RKO (cell line): ENCODE data around the gene FRMD7.
"Not testable (repeated sequence)": the region's sequence is repeated elsewhere in the genome, so short reads cannot be mapped to it uniquely, and the experiment has no call there.

ENCODE experiments used
- DNase-seq: peaks from one replicate; pipeline ENCODE4 v3.0.0-alpha.2; 2016; ENCODE audit warnings: low spot score

The FRMD7 gene

DNA sequence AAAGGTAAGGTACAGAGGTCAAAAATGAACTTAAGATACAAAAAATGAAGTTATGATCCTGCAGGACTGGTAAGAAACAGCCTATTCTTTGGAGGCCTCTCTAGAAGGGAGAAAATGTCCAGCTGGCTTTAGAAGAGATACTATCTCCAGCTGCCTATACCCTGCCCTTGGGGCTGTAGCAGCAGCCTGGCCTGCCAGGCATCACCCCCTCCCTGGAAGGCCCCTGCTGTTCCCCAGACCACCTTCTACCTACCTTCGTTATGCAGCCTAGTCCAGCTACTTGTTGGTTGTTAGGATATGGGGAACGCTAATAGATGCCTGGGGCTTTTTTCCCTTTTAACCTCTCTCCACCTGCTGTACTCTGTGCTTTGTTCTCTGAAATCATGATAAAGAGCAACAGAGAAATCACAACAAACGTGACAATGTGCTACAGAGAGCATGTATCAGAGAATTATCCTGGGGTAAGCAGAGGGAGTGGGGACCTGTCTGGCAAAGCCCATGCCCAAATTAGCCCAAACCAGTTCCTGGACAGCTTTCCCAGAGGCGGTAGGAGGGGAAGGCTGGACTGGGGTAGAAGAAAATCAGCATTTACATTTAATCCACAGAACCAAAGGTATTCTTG lies 34.5 kb downstream of the FRMD7 start:
- DNase-seq = no peak

DNA sequence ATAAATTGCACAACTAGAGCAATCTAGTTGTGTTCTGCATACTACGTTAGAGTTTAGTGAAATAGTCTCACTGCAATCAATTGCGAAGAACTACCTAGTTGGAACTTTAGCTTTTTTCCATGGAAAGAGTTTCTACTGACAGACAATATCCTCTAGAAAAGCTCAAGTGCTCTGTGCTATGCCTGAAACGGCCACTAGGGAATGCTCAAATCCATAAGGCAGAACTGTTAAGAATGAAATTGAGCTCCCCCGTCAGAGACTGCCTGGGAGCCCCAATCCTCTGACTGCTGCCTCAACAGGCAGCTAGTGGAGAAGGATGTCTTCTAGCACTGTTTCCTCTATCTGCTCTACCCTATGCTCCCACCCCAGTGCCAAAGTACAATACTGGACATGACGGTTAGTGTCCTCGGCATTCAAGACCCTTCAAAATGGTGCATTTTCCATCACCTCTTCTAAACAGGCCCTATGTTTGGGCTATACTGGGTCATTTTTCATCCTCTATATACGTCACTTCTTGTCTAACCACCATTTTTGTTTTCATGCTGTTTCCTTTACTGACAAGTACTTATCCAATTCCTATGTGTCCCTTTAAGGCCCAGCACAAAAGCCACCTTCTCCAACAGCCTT lies 35.3 kb downstream of the FRMD7 start:
- peak; percentile 72 for DNase-seq

DNA sequence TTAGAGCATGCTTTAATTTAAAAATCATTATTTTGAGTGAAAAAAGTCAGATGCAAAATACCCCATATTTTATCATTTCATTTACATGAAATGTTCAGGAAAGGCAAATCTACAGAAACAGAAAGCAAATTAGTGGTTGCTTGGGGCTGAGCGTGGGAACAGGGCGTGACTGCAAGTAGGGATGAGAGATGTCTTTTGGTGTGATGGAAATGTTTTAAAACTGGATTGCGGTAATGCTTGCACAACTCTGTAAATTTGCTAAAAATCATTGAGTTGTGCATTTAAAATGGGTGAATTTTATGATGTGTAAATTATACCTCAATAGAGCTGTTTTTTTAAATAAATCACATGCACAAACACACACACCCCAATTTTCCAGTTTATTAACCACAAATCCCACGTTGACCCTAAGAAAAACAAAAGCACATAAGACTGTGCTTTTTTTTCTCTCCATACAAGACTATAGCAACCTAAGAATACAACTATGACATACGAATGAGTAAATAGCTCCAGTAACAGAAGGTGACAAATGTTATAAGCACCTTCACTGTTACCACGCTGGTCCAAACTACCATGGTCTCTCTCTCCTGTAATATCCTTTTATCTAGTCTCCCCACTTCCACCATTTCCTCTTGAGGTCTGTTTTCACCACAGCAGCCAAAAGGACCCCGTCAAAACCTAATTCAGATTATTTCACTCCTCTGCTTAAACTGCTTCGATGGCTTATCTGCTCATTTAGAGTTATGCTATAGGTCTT lies 37.2 kb downstream of the FRMD7 start:
- DNase-seq = no peak

DNA sequence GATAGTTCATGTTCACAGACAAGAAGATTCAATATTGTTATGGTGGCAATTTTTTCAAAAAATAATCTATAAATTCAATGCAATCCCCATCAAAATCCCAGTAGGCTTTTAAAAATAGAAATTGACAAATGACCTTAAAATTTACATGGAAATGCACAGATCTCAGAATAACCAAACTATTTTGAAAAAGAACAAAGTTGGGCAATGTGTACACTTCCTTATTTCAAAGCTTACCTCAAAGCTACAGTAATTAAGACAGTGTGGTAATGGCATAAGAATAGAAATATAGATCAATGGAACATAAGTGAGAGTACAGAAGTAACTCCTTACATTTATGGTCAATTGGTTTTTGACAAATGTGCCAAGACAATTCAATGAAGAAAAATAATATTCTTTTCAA lies 39.0 kb downstream of the FRMD7 start:
- no peak for DNase-seq

GRCh38 chrX:132086672-132087071 lies 41.1 kb downstream of the FRMD7 start:
- no peak for DNase-seq

DNA sequence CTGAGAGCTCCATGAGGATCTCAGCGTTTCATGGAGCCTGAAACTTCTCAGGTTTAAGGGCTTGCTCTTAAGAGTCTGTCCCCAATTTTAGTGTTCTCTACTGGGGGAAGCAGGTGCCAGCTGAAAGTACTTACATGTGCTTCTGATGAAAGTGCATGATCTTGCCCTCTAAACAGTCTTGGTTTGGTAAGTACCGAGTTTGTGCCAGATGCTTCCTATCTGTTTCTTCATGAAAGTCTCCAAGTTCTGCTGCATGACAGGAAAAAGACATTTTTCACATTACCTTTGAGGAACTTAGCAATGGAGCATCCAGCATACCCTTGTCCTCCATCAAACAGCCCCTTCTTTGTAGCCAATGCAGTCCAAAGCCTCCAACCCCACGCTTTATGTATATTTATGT lies 42.0 kb downstream of the FRMD7 start:
- no peak for DNase-seq

DNA sequence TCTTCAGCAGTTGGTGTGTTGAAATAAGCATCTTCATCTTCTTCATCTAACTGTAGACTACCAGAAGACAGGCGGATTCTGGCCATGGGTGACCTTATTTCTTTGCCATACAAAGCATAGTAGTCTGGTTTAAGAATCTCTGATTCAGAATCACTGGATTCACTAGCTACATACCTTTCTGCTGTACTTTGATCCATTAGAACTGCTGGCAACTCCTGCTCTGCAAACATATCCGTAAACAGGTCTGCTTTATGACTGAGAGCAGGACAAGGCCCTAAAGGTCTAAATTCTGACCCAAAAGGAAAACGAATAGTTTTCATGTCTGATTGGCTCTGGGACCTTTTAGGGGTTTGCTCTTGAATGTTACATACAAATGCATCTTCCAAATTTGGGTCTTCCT lies 49.9 kb downstream of the FRMD7 start:
- DNase-seq = no peak

- no peak for DNase-seq
Observed at GRCh38 chrX:132077414-132077813, 50.4 kb downstream of the FRMD7 start.

DNA sequence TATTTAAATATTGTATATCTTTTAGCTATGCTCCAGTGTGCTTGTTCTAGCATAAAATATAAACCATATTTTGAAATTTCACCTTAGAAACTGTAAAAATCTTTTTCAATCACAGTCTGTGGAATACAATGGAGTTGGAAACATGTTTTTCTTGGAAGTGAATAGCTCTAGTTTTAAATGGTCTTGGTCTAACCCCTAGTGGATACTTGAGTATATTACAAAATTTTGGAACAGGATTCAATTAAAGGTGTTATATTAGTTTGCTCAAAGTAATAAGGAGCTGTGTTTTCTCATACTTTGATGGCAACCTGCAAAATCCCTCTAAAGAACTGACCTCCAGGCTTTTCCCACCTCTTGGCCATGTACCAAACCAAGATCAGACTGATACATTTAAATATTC lies 56.6 kb downstream of the FRMD7 start:
- DNase-seq = peak; percentile 61

- DNase-seq = no peak
Observed at GRCh38 chrX:132068405-132068804, 59.4 kb downstream of the FRMD7 start.

DNA sequence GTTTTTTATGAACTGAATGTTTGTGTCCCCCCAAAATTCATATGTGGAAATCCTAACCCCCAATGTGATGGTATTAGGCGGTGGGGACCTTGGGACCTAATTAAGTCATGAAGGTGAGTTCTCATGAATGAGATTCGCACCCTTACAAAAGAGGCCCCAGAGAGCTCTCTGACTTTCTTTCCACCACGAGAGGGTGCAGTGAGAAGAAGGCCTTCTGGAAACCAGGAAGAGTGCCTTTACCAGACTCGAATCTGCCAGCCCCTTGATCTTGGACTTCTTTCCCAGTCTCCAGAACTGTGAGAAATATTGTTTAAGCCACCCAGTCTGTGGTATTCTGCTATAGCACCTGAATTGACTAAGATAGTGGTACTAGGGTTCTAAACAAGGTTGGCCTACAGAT lies 64.0 kb downstream of the FRMD7 start:
- no peak for DNase-seq

GRCh38 chrX:132063334-132063733 lies 64.5 kb downstream of the FRMD7 start:
- no peak for DNase-seq

DNA sequence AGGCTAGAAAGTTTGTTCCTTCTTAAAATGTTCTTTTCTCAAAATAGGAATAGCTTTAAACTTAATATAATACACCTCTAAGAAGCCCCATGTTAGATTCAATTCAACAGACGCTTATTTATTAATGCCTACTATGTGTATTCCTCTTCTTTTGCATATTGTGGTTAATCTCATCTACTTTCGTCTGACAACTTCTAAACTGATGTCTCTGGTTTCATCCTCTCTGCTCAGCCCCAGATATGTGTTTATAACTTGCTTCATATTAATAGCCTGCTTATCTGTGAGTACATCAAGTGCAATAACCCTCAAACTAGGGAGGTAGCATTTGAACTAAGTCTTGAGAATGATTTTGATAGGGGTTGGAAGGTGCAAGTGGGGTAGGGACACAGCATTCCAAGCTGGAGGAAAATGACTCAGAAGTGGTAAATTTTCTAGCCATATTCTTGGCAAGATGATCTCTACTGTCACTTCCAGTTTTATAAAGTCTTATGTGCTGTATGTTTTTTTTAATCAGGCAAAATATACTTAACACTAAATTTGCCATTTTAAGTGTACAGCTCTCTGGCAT lies 67.8 kb downstream of the FRMD7 start:
- no peak for DNase-seq

DNA sequence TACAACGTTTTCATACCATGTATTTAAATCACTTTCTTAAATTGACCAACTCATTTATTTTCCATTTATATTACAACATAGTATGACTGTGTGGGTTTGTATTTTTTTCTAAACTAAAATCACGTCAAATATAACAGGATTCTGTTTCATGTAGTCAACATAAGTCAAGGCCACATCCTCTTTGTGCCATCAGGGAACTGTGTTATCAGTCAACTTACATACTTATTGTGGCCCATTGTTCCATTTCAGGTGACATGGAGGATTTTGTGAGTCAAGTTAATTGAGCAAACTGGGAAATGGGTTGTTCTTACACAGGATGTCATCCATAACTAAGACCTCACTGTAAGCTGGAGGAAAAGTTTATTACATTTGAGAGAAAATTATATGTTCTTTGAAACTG lies 68.8 kb downstream of the FRMD7 start:
- no peak for DNase-seq

GRCh38 chrX:132058050-132058449 lies 69.8 kb downstream of the FRMD7 start:
- DNase-seq = no peak

DNA sequence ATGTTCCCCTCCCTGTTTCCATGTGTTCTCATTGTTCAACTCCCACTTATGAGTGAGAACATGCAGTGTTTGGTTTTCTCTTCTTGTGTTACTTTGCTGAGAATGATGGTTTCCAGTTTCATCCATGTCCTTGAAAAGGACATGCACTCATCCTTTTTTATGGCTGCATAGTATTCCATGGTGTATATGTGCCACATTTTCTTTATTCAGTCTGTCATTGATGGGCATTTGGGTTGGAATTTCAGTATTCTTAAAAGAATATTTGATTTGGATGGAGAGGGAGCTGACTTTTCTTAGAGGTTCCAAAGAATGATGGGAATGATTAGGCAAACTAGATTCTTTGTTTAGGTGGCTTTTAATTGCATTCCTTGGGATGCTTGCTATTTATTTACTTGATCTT lies 76.0 kb downstream of the FRMD7 start:
- DNase-seq = not testable (repeated sequence)

- DNase-seq = no peak
Observed at GRCh38 chrX:132046533-132046932, 81.3 kb downstream of the FRMD7 start.

- no peak for DNase-seq
Observed at GRCh38 chrX:132045456-132045855, 82.4 kb downstream of the FRMD7 start.

DNA sequence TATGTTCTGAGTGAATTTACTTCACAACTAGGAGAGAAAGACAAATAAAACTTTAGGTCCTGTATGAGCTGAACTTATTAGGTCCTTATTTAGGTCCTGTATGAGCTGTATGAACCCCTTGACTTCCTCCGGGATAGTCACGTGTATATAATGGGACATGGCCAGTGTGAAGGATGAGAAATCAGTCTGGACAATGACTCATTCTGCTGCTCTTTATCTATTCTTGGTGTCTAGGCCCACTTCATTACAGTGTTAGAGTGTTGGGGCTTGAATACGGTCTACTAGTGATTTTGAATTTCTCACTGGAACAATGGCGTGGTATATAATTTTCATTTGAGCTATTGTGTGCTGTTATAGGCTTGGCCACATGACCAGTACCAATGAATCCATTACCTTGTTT lies 82.9 kb downstream of the FRMD7 start:
- peak; percentile 43 for DNase-seq

DNA sequence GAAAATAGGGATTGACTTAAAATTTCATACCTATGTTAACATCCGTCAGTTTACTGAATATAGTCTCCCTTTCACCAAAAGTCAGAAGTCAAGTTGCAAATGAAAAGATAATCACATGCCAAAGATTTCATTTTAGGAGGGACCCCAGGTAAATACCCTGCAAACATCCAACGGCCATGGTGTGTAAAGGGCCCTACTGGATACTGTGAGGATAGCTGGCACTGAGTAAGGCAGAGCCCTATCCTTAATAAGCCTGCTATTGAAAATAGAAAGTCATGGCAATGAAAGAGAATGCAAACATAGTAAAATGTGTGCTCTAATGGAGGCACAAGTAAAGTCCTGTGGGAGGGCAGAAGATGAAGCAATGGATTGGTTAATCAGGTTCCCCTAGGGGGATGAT lies 83.8 kb downstream of the FRMD7 start:
- no peak for DNase-seq

DNA sequence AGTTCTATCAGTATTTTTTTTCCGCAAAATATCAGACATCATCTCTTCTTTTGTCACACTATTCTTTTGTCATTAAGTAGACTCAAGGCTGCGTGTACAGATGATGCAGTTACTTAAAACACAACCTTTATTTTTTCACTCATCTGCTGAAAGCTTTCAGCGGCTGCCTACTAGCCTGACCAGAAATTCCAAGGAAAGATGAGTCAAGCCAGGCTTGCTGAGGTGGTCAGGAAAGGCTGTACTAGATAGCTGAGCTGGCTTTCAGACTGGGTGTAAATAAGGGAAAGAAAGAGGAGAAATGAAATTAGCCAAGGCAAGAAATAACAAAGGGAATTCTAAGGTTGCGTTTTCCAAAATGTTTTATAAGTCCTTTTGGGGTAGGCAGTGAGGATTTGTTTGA lies 86.8 kb downstream of the FRMD7 start:
- DNase-seq = peak; percentile 29

- DNase-seq = no peak
Observed at GRCh38 chrX:132040066-132040465, 87.8 kb downstream of the FRMD7 start.

- no peak for DNase-seq
Observed at GRCh38 chrX:132037479-132037993, 90.3 kb downstream of the FRMD7 start.
